Measurements from ENCODE around the gene SMAD6. TPM values are rescaled to one million over a fixed set of nuclear protein-coding genes. Genes with fewer than 3 reads are reported as not detected.

The SMAD6 gene
- total and polyA plus RNA-seq, 9 of the 15 experiments (the other 6 are each of a cell fraction or from before 2014, with no cell fraction given): 0.10 to 15.5 (median 3.7) TPM

DNA sequence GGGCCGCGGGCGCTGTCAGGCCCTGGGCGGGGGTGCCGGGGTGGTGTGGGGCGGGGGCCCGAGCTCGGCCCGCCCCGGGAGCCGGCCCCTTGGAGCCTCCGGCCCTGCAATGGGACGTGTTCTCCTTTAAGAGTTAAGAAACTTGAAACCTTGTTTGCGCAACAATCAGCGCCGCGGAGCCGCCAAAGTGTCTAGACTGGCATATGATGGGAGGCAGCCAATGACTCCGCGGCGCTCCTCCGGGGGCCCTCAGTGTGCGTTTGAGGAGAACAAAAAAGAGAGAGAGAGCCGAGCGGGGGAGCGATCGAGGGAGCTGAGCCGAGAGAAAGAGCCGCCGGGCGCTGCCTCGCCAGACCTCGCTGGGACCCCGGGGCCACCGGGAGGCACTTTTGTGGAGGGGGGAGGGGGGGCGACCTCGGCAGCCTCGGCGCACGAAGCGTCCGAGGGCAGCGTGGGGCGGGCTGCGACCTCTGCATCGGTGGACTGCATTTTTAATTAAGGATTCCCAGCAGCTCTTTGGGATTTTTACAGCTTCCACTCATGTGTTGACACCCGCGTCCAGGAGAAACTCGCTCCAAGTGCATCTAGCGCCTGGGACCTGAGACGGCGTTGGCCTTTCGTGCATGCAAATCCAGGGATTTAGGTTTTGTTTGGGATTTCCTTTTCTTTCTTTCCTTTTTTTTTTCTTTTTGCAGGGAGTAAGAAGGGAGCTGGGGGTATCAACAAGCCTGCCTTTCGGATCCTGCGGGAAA is at the start of gene SMAD6 (continued):
- TF ChIP-seq ZNF766 (CRISPR knock-in tag; conservative IDR thresholded peaks at IDR 0.05): 0 out of 2 replicates have a peak, but pooled peaks have one; percentile 21
- no peak for TF ChIP-seq ZNF75A (CRISPR knock-in tag; IDR thresholded peaks at IDR 0.05)
- TF ChIP-seq DPF2 (IDR thresholded peaks at IDR 0.05): no peak
- TF ChIP-seq CCNT2 (IDR thresholded peaks at IDR 0.05; ENCODE audit: borderline replicate concordance, extremely low read depth, insufficient read length, low read depth, low read length): no peak
- TF ChIP-seq EHMT2 (IDR thresholded peaks at IDR 0.05): no peak
- TF ChIP-seq CEBPB (tag; IDR thresholded peaks at IDR 0.05): peak; percentile 99
- no peak for TF ChIP-seq NFATC3 (IDR thresholded peaks at IDR 0.05)
- TF ChIP-seq CBX3 (IDR thresholded peaks at IDR 0.05; ENCODE audit: borderline replicate concordance in 1 of 2, low read length in 2 of 2): no peak
- TF ChIP-seq, protein P1, sequence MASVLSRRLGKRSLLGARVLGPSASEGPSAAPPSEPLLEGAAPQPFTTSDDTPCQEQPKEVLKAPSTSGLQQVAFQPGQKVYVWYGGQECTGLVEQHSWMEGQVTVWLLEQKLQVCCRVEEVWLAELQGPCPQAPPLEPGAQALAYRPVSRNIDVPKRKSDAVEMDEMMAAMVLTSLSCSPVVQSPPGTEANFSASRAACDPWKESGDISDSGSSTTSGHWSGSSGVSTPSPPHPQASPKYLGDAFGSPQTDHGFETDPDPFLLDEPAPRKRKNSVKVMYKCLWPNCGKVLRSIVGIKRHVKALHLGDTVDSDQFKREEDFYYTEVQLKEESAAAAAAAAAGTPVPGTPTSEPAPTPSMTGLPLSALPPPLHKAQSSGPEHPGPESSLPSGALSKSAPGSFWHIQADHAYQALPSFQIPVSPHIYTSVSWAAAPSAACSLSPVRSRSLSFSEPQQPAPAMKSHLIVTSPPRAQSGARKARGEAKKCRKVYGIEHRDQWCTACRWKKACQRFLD (CRISPR knock-in tag; IDR thresholded peaks at IDR 0.05): peak; percentile 59; the same call in 1 of the 2 replicates
- no peak for TF ChIP-seq TAL1 (IDR thresholded peaks at IDR 0.05)
- TF ChIP-seq TRIM24 (IDR thresholded peaks at IDR 0.05): peak in 1 of 2 experiments; percentile 64; a peak in 2 of 4 replicates
- TF ChIP-seq RHOXF2B (CRISPR knock-in tag; conservative IDR thresholded peaks at IDR 0.05): no peak
- TF ChIP-seq YY1 (IDR thresholded peaks at IDR 0.05; ENCODE audit: borderline replicate concordance in 1 of 3, control insufficient read depth in 1 of 3, extremely low read depth in 1 of 3, insufficient read depth in 3 of 3, insufficient read length in 1 of 3, insufficient replicate concordance in 2 of 3, low read depth in 1 of 3, low read length in 2 of 3): peak in 2 of 3 experiments; percentile 5 to 17
- TF ChIP-seq RUNX1 (IDR thresholded peaks at IDR 0.05; ENCODE audit: low read depth): no peak
- TF ChIP-seq, protein P2, sequence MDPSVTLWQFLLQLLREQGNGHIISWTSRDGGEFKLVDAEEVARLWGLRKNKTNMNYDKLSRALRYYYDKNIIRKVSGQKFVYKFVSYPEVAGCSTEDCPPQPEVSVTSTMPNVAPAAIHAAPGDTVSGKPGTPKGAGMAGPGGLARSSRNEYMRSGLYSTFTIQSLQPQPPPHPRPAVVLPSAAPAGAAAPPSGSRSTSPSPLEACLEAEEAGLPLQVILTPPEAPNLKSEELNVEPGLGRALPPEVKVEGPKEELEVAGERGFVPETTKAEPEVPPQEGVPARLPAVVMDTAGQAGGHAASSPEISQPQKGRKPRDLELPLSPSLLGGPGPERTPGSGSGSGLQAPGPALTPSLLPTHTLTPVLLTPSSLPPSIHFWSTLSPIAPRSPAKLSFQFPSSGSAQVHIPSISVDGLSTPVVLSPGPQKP (CRISPR knock-in tag; IDR thresholded peaks at IDR 0.05): no peak
- peak; percentile 40; the same call in 1 of the 2 replicates for TF ChIP-seq SOX6 (IDR thresholded peaks at IDR 0.05)
- no peak for TF ChIP-seq TCF3 (CRISPR knock-in tag; IDR thresholded peaks at IDR 0.05)
- no peak for TF ChIP-seq CREBBP (IDR thresholded peaks at IDR 0.05; ENCODE audit: low read depth, low read length)
- no peak for TF ChIP-seq PURB (CRISPR knock-in tag; IDR thresholded peaks at IDR 0.05; ENCODE audit: low read depth)
- TF ChIP-seq MXI1 (IDR thresholded peaks at IDR 0.05; ENCODE audit: low read depth, low read length): no peak
- no peak for TF ChIP-seq ZNF23 (CRISPR knock-in tag; IDR thresholded peaks at IDR 0.05)
- TF ChIP-seq, protein P3, sequence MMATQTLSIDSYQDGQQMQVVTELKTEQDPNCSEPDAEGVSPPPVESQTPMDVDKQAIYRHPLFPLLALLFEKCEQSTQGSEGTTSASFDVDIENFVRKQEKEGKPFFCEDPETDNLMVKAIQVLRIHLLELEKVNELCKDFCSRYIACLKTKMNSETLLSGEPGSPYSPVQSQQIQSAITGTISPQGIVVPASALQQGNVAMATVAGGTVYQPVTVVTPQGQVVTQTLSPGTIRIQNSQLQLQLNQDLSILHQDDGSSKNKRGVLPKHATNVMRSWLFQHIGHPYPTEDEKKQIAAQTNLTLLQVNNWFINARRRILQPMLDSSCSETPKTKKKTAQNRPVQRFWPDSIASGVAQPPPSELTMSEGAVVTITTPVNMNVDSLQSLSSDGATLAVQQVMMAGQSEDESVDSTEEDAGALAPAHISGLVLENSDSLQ (IDR thresholded peaks at IDR 0.05): peak; percentile 54
- TF ChIP-seq CBFB (CRISPR knock-in tag; IDR thresholded peaks at IDR 0.05): no peak
- TF ChIP-seq ESRRB (CRISPR knock-in tag; IDR thresholded peaks at IDR 0.05; ENCODE audit: borderline replicate concordance): no peak
- no peak for TF ChIP-seq CHD2 (IDR thresholded peaks at IDR 0.05; ENCODE audit: low read depth, low read length)
- TF ChIP-seq NCOA6 (IDR thresholded peaks at IDR 0.05): no peak
- TF ChIP-seq BRD9 (IDR thresholded peaks at IDR 0.05; ENCODE audit: low read depth, partially characterized antibody): no peak
- peak in 1 of 2 experiments; percentile 79; a peak in 1 of 4 replicates for TF ChIP-seq TBL1XR1 (IDR thresholded peaks at IDR 0.05; ENCODE audit: low read length in 2 of 2)

Measured in K562 (cell line).